Vagina (tissue), 2 donors: ENCODE results near the gene RNU6-9.

Experiments
- CTCF ChIP-seq, 3 experiments: fragments of 450-650 bp in 2 of 3; fragments of 200-600 bp in 1 of 3; sonication (generic) in 1 of 3; IDR thresholded peaks; one replicate each; pipeline ENCODE4 v1.5.1; 2017 to 2019; ENCODE audit warnings: antibody characterized with exemption in 3 of 3, mild to moderate bottlenecking in 2 of 3, moderate library complexity in 2 of 3
- POLR2A ChIP-seq, 2 donors: fragments of 450-650 bp; IDR thresholded peaks; one replicate each; pipeline ENCODE4 v1.6.1; 2017; ENCODE audit warnings: antibody characterized with exemption in 2 of 2, mild to moderate bottlenecking in 2 of 2, moderate library complexity in 2 of 2
- POLR2AphosphoS5 ChIP-seq, 2 donors: sonication (generic); formaldehyde crosslinking; IDR thresholded peaks; one replicate each; pipeline ENCODE4 v1.9.0; 2017; ENCODE audit warnings: antibody characterized with exemption in 2 of 2, mild to moderate bottlenecking in 2 of 2, low read depth in 1 of 2; ENCODE audit not compliant: insufficient read depth in 1 of 2

GRCh38 chr19:912181-913079 lies 19.1 kb downstream of the RNU6-9 start:
- TF ChIP-seq CTCF (IDR thresholded peaks at IDR 0.05) (no peak), POLR2AphosphoS5 (IDR thresholded peaks at IDR 0.05; ENCODE audit: insufficient read depth in 1 of 2, low read depth in 1 of 2) (no peak), POLR2A (IDR thresholded peaks at IDR 0.05) (no peak)
